ENCODE measurements around the gene WFDC9. TPM values are rescaled to one million over a fixed set of nuclear protein-coding genes. Genes with fewer than 3 reads are reported as not detected.

Gene WFDC9
- total RNA-seq, 2 experiments from 2014 or later = not detected

Other genes starting within 250 kb of the WFDC9 start
- gene DBNDD2, start 223.0 kb downstream of the WFDC9 start, total RNA-seq = 10 to 100 TPM; 21.6 to 22.6 TPM
- 10 to 100 TPM; 41.5 to 44.4 TPM for gene PIGT, start 215.1 kb downstream of the WFDC9 start, total RNA-seq
- under 1 TPM; 0.38 to 0.92 TPM for gene WFDC2, start 161.5 kb downstream of the WFDC9 start, total RNA-seq
- not detected for gene SPINT3, start 115.7 kb downstream of the WFDC9 start, total RNA-seq
- gene WFDC6, start 91.8 kb downstream of the WFDC9 start, total RNA-seq = not detected
- not detected for gene EPPIN, start 83.9 kb downstream of the WFDC9 start, total RNA-seq
- not detected for gene WFDC8, start 52.0 kb downstream of the WFDC9 start, total RNA-seq
- gene WFDC10A, start 1.5 kb downstream of the WFDC9 start, total RNA-seq = not detected
- not detected for gene WFDC11, start 39.0 kb upstream of the WFDC9 start, total RNA-seq
- not detected for gene WFDC13, start 70.8 kb upstream of the WFDC9 start, total RNA-seq
- not detected for gene WFDC10B, start 73.7 kb upstream of the WFDC9 start, total RNA-seq
- gene SPINT4, start 91.1 kb upstream of the WFDC9 start, total RNA-seq = not detected
- not detected for gene WFDC3, start 160.6 kb upstream of the WFDC9 start, total RNA-seq
- gene DNTTIP1, start 160.7 kb upstream of the WFDC9 start, total RNA-seq = 10 to 100 TPM; 24.9 to 27.0 TPM
- gene UBE2C, start 181.4 kb upstream of the WFDC9 start, total RNA-seq = 100 to 1,000 TPM; 192 to 196 TPM
- gene TNNC2, start 196.0 kb upstream of the WFDC9 start, total RNA-seq = not detected
- gene SNX21, start 202.5 kb upstream of the WFDC9 start, total RNA-seq = 1 to 10 TPM; 1.8 to 2.2 TPM
- gene ACOT8, start 226.1 kb upstream of the WFDC9 start, total RNA-seq = 10 to 100 TPM; 25.5 to 29.0 TPM
- 1 to 10 TPM; 4.7 TPM for gene ZSWIM3, start 226.3 kb upstream of the WFDC9 start, total RNA-seq
- gene ZSWIM1, start 249.9 kb upstream of the WFDC9 start, total RNA-seq = 1 to 10 TPM; 7.7 to 8.1 TPM

Data from activated CD4-positive, alpha-beta memory T cell treated with anti-CD3 and anti-CD28 coated beads for 36 hours (primary cell).